Mesenchymal stem cell (in vitro differentiated cells and primary cell): ENCODE measurements around the gene GPR141.

Experiments
- DNase-seq: peaks from one replicate; pipeline ENCODE4 v3.0.0-alpha.2; 2013
- H2AFZ ChIP-seq: one replicate; pipeline ENCODE4 v1.6.1; 2013; ENCODE audit warnings: low read depth, mild to moderate bottlenecking, control low read depth, inconsistent platforms, low read length, moderate library complexity
- H2AK5ac ChIP-seq: 2 replicates; pipeline ENCODE4 v1.6.1; 2013; ENCODE audit warnings: low read length, moderate library complexity, mild to moderate bottlenecking, inconsistent platforms; ENCODE audit not compliant: severe bottlenecking
- H2BK120ac ChIP-seq: one replicate; pipeline ENCODE4 v1.6.1; 2013; ENCODE audit warnings: low read depth, mild to moderate bottlenecking, inconsistent platforms, low read length, moderate library complexity
- H2BK12ac ChIP-seq, 2 experiments: one replicate each; pipeline ENCODE4 v1.6.1; 2013; ENCODE audit warnings: inconsistent platforms in 2 of 2, low read length in 2 of 2, mild to moderate bottlenecking in 2 of 2, moderate library complexity in 2 of 2, control low read depth in 1 of 2
- H2BK15ac ChIP-seq: one replicate; pipeline ENCODE4 v1.6.1; 2013; ENCODE audit warnings: mild to moderate bottlenecking, low read depth, inconsistent platforms; ENCODE audit not compliant: poor library complexity, severe bottlenecking
- H2BK5ac ChIP-seq: 2 replicates; pipeline ENCODE4 v1.6.1; 2013; ENCODE audit warnings: low read depth, mild to moderate bottlenecking, low read length, control low read depth, inconsistent platforms; ENCODE audit not compliant: poor library complexity, severe bottlenecking
- H3K14ac ChIP-seq, 2 experiments: one replicate each; pipeline ENCODE4 v1.6.1; 2013; ENCODE audit warnings: inconsistent platforms in 2 of 2, low read length in 2 of 2, control low read depth in 1 of 2, mild to moderate bottlenecking in 1 of 2, moderate library complexity in 1 of 2
- H3K18ac ChIP-seq, 2 experiments: one replicate each; pipeline ENCODE4 v1.6.1; 2013; ENCODE audit warnings: inconsistent platforms in 2 of 2, low read length in 2 of 2, control low read depth in 1 of 2, low read depth in 1 of 2, mild to moderate bottlenecking in 1 of 2
- H3K23ac ChIP-seq, 2 experiments: one replicate each; pipeline ENCODE4 v1.6.1; 2013; ENCODE audit warnings: inconsistent platforms in 2 of 2, low read length in 2 of 2, mild to moderate bottlenecking in 2 of 2, moderate library complexity in 2 of 2, control low read depth in 1 of 2
- H3K27ac ChIP-seq: 2 replicates; pipeline ENCODE4 v1.5.1; 2013; ENCODE audit warnings: mild to moderate bottlenecking, moderate library complexity, low read length, control low read depth, inconsistent platforms; ENCODE audit not compliant: poor library complexity, severe bottlenecking
- H3K27me3 ChIP-seq, 2 experiments: 2 replicates each; pipeline versions ENCODE4 v1.6.1 to v1.7.0; 2013; ENCODE audit warnings: low read length in 2 of 2, mild to moderate bottlenecking in 2 of 2, moderate library complexity in 2 of 2, control low read depth in 1 of 2, inconsistent platforms in 1 of 2; ENCODE audit not compliant: control insufficient read depth in 1 of 2, insufficient read depth in 1 of 2
- H3K36me3 ChIP-seq, 2 experiments: 2 replicates each; pipeline versions ENCODE4 v1.6.1 to v1.7.0; 2013; ENCODE audit warnings: low read length in 2 of 2, control low read depth in 1 of 2, inconsistent platforms in 1 of 2, low read depth in 1 of 2, mild to moderate bottlenecking in 1 of 2; ENCODE audit not compliant: insufficient read depth in 2 of 2, control insufficient read depth in 1 of 2
- H3K4ac ChIP-seq, 2 experiments: one replicate each; pipeline ENCODE4 v1.6.1; 2013; ENCODE audit warnings: inconsistent platforms in 2 of 2, low read length in 2 of 2, mild to moderate bottlenecking in 2 of 2, moderate library complexity in 2 of 2, control low read depth in 1 of 2, low read depth in 1 of 2
- H3K4me1 ChIP-seq: 2 replicates; pipeline ENCODE4 v1.6.1; 2013; ENCODE audit warnings: low read depth, low read length, control low read depth; ENCODE audit not compliant: control insufficient read depth, insufficient read depth
- H3K4me2 ChIP-seq: 2 replicates; pipeline ENCODE4 v1.6.1; 2013; ENCODE audit warnings: low read length, mild to moderate bottlenecking, inconsistent platforms; ENCODE audit not compliant: poor library complexity, severe bottlenecking
- H3K4me3 ChIP-seq, 2 experiments: 2 replicates each; pipeline versions ENCODE4 v1.5.1 to v1.7.0; 2013; ENCODE audit warnings: low read length in 2 of 2, mild to moderate bottlenecking in 2 of 2, control low read depth in 1 of 2, low read depth in 1 of 2; ENCODE audit not compliant: insufficient read depth in 1 of 2
- H3K79me1 ChIP-seq: replicated peaks from 2 replicates; pipeline ENCODE4 v1.6.1; 2013; ENCODE audit warnings: mild to moderate bottlenecking, control low read depth, low read length, inconsistent platforms; ENCODE audit not compliant: poor library complexity, severe bottlenecking
- H3K9ac ChIP-seq: 2 replicates; pipeline ENCODE4 v1.7.0; 2013; ENCODE audit warnings: mild to moderate bottlenecking, low read length, moderate library complexity
- H3K9me3 ChIP-seq: 2 replicates; pipeline ENCODE4 v1.7.0; 2013; ENCODE audit warnings: mild to moderate bottlenecking, low read length; ENCODE audit not compliant: control insufficient read depth
- H4K8ac ChIP-seq: one replicate; pipeline ENCODE4 v1.6.1; 2013; ENCODE audit warnings: inconsistent platforms, mild to moderate bottlenecking, low read length, moderate library complexity
- H4K91ac ChIP-seq: one replicate; pipeline ENCODE4 v1.6.1; 2013; ENCODE audit warnings: mild to moderate bottlenecking, low read length, inconsistent platforms
- WGBS: methylation state at CpG from one replicate; pipeline ENCODE4 v1.1.7; 2013; ENCODE audit warnings: mixed read lengths; 5-methylcytosine and 5-hydroxymethylcytosine counted together

Gene GPR141

GRCh38 chr7:37738321-37738720 lies 54.8 kb downstream of the GPR141 start:
- no peak overlapping the region for H2BK12ac ChIP-seq
- no peaks in the 10 kb centered on the region for H3K36me3 ChIP-seq
- H3K4ac ChIP-seq = no peak overlapping the region
- no peak overlapping the region for H2BK5ac ChIP-seq
- no peaks in the 10 kb centered on the region for H3K9me3 ChIP-seq
- no peaks in the 10 kb centered on the region for H3K79me1 ChIP-seq
- no peaks in the 10 kb centered on the region for H3K4me1 ChIP-seq
- H4K8ac ChIP-seq = no peak overlapping the region
- no peak overlapping the region for H3K4me3 ChIP-seq
- no peak overlapping the region for H3K23ac ChIP-seq
- no peak overlapping the region for H2AFZ ChIP-seq
- 38% methylated on average over 1 of the region's 1 CpG for WGBS
- no peak overlapping the region for H4K91ac ChIP-seq
- no peak overlapping the region for H3K4me2 ChIP-seq
- H3K18ac ChIP-seq = no peak overlapping the region
- no peak overlapping the region for H2BK120ac ChIP-seq
- H3K27ac ChIP-seq = no peak overlapping the region
- H3K14ac ChIP-seq = no peak overlapping the region
- H3K27me3 ChIP-seq = no peaks in the 10 kb centered on the region
- no peak overlapping the region for H2BK15ac ChIP-seq
- H2AK5ac ChIP-seq = no peak overlapping the region
- H3K9ac ChIP-seq = no peak overlapping the region
- no peak for DNase-seq

DNA sequence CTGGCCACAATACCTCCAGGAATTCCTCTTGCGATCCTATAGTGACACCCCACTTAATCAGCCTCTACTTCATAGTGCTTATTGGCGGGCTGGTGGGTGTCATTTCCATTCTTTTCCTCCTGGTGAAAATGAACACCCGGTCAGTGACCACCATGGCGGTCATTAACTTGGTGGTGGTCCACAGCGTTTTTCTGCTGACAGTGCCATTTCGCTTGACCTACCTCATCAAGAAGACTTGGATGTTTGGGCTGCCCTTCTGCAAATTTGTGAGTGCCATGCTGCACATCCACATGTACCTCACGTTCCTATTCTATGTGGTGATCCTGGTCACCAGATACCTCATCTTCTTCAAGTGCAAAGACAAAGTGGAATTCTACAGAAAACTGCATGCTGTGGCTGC lies 56.8 kb downstream of the GPR141 start:
- H3K4me2 ChIP-seq = no peak overlapping the region
- H3K9me3 ChIP-seq = no peaks in the 10 kb centered on the region
- H4K91ac ChIP-seq = no peak overlapping the region

DNA sequence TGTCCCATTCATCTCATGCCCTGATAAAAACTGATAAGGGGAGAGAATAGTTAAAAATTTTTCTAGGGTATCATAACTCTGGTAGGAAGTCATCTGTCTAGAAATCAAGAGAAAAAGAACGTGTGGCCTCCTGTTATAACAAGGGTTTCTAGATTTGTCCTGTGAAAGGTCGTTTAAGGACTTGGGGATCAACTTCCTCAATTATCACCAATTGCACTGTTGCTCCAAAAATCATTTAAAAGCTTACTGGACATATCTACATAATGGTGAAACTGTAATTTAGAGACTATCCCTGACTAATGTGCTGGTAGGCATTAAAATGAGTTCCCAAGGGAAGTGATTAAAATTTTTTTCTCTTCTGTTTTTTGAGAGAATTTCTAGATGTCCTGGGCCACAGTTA lies 58.2 kb downstream of the GPR141 start:
- Histone ChIP-seq H2BK5ac (no peak overlapping the region), H4K91ac (no peak overlapping the region), H3K18ac (no peak overlapping the region), H3K27me3 (no peaks in the 10 kb centered on the region), H2BK12ac (no peak overlapping the region), H3K27ac (no peak overlapping the region), H3K14ac (no peak overlapping the region), H3K79me1 (no peaks in the 10 kb centered on the region), H2BK120ac (no peak overlapping the region), H2AK5ac (no peak overlapping the region), H3K9me3 (no peaks in the 10 kb centered on the region), H2AFZ (no peak overlapping the region), H3K4me3 (no peak overlapping the region), H3K4me2 (no peak overlapping the region), H4K8ac (no peak overlapping the region), H3K4me1 (no peaks in the 10 kb centered on the region), H3K23ac (no peak overlapping the region), H3K9ac (no peak overlapping the region), H2BK15ac (no peak overlapping the region), H3K4ac (no peak overlapping the region), H3K36me3 (no peaks in the 10 kb centered on the region)
- DNase-seq = no peak
- WGBS = no CpG with 5 or more reads among the region's 2 CpGs

More for the DNA sequence above, 56.8 kb downstream of the GPR141 start:
- no peak overlapping the region for H2BK15ac ChIP-seq
- no peak overlapping the region for H3K14ac ChIP-seq
- no peaks in the 10 kb centered on the region for H3K4me1 ChIP-seq
- no peak overlapping the region for H2BK12ac ChIP-seq
- H2BK120ac ChIP-seq = no peak overlapping the region
- no peak overlapping the region for H3K4ac ChIP-seq
- H3K79me1 ChIP-seq = no peaks in the 10 kb centered on the region
- H3K4me3 ChIP-seq = no peak overlapping the region
- no peak overlapping the region for H2AFZ ChIP-seq
- no peak overlapping the region for H3K9ac ChIP-seq
- H3K36me3 ChIP-seq = no peaks in the 10 kb centered on the region
- no peak overlapping the region for H3K27ac ChIP-seq
- 84% methylated on average over 7 of the region's 7 CpGs for WGBS
- H2BK5ac ChIP-seq = no peak overlapping the region
- H3K18ac ChIP-seq = no peak overlapping the region
- no peak overlapping the region for H2AK5ac ChIP-seq
- DNase-seq = no peak
- no peak overlapping the region for H3K23ac ChIP-seq
- no peaks in the 10 kb centered on the region for H3K27me3 ChIP-seq
- H4K8ac ChIP-seq = no peak overlapping the region

- no peak overlapping the region for H4K8ac ChIP-seq
- no peak overlapping the region for H3K9ac ChIP-seq
- H3K4me3 ChIP-seq = no peak overlapping the region
- no peak overlapping the region for H2BK5ac ChIP-seq
- WGBS = 77% methylated on average over 1 of the region's 1 CpG
- H3K79me1 ChIP-seq = no peaks in the 10 kb centered on the region
- H2AFZ ChIP-seq = no peak overlapping the region
- no peak for DNase-seq
- no peak overlapping the region for H3K14ac ChIP-seq
- no peak overlapping the region for H3K4ac ChIP-seq
- H2AK5ac ChIP-seq = no peak overlapping the region
- no peak overlapping the region for H2BK12ac ChIP-seq
- H3K9me3 ChIP-seq = no peaks in the 10 kb centered on the region
- H3K18ac ChIP-seq = no peak overlapping the region
- H3K4me2 ChIP-seq = no peak overlapping the region
- no peaks in the 10 kb centered on the region for H3K4me1 ChIP-seq
- no peak overlapping the region for H2BK120ac ChIP-seq
- no peak overlapping the region for H3K23ac ChIP-seq
- no peak overlapping the region for H2BK15ac ChIP-seq
- no peak overlapping the region for H3K27ac ChIP-seq
- H3K36me3 ChIP-seq = no peaks in the 10 kb centered on the region
- no peaks in the 10 kb centered on the region for H3K27me3 ChIP-seq
- H4K91ac ChIP-seq = no peak overlapping the region
Measured at GRCh38 chr7:37751096-37751495, 67.5 kb downstream of the GPR141 start.
